Measurements from ENCODE around the gene PXDN.

PXDN gene

DNA sequence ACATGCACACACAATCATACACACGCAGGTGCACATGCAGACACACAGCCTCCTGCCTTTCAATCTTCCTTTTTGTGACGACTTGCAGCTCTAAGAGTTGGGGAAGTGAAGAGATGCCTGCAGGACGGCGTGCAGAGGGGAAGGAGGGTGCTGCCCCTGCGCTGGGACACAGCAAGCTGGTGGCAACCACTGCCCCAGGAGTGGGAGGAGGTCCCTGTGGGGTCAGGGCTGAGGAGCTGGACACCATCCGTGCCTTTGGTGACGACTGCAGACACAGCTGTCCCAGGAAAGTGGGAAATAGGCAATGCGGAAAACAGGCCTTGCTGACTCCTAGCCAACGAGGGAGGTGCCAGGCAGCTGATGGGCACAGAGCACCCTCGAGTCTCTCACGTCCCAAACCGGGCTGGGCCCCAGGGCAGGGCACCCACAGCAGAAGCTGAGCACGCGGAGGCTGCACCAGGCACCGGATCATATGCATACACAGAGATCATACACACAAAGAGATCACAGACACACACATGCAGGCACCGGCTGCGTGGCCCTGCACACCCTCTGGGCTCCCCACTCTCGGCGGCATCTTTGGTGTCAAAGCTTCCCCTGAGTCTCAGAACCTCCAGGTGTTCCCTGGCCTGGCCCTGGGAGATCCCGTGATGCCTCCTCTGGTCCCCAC is 146.1 kb downstream of the PXDN start:
- TF ChIP-seq, protein P1, sequence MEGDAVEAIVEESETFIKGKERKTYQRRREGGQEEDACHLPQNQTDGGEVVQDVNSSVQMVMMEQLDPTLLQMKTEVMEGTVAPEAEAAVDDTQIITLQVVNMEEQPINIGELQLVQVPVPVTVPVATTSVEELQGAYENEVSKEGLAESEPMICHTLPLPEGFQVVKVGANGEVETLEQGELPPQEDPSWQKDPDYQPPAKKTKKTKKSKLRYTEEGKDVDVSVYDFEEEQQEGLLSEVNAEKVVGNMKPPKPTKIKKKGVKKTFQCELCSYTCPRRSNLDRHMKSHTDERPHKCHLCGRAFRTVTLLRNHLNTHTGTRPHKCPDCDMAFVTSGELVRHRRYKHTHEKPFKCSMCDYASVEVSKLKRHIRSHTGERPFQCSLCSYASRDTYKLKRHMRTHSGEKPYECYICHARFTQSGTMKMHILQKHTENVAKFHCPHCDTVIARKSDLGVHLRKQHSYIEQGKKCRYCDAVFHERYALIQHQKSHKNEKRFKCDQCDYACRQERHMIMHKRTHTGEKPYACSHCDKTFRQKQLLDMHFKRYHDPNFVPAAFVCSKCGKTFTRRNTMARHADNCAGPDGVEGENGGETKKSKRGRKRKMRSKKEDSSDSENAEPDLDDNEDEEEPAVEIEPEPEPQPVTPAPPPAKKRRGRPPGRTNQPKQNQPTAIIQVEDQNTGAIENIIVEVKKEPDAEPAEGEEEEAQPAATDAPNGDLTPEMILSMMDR (IDR thresholded peaks at IDR 0.05; ENCODE audit: low read length), result no peak
- no peak for TF ChIP-seq EZH2 (optimal IDR thresholded peaks at IDR 0.05; ENCODE audit: low read depth, low read length)
- TF ChIP-seq EZH2phosphoT487 (IDR thresholded peaks at IDR 0.05; ENCODE audit: low read length), result no peak
- Histone ChIP-seq H3K9me2 (replicated peaks; ENCODE audit: insufficient read depth, low read length) (no peaks in the 10 kb centered on the region), H3F3A (ENCODE audit: insufficient read depth, low read length) (no peaks in the 10 kb centered on the region), H3K27me3 (replicated peaks; ENCODE audit: insufficient read depth, low read length) (no peaks in the 10 kb centered on the region), H3K79me2 (ENCODE audit: low read length) (no peaks in the 10 kb centered on the region), H4K20me1 (ENCODE audit: insufficient read depth, low read length) (no peaks in the 10 kb centered on the region), H3K4me3 (ENCODE audit: low read length) (no peak overlapping the region), H3K36me3 (replicated peaks; ENCODE audit: insufficient read depth, low read length) (no peaks in the 10 kb centered on the region), H3K9ac (ENCODE audit: low read length) (no peak overlapping the region), H3K4me2 (ENCODE audit: low read depth, low read length) (no peak overlapping the region), H3K4me1 (ENCODE audit: low read length) (no peaks in the 10 kb centered on the region), H3K9me3 (replicated peaks; ENCODE audit: insufficient read depth, low read length) (no peaks in the 10 kb centered on the region), H2AFZ (ENCODE audit: low read length) (no peak overlapping the region), H3K27ac (ENCODE audit: low read length) (no peak overlapping the region)
- no peak for DNase-seq

DNA sequence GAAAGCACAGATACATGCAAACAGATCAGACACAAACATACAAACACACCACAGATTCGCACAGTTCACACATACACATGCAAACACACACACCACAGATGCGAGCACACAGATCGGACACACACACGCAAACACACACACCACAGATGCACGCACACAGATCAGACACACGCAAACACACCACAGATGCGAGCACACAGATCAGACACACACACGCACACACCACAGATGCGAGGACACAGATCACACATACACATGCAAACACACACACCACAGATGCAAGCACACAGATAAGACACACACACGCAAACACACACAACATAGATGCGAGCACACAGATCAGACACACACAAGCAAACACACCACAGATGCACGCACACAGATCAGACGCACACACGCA is 149.0 kb downstream of the PXDN start:
- Histone ChIP-seq H3K9me3 (replicated peaks; ENCODE audit: insufficient read depth, low read length) (no peaks in the 10 kb centered on the region), H3K9ac (ENCODE audit: low read length) (no peak overlapping the region), H3K79me2 (ENCODE audit: low read length) (no peaks in the 10 kb centered on the region), H3K27me3 (replicated peaks; ENCODE audit: insufficient read depth, low read length) (no peaks in the 10 kb centered on the region), H3K4me2 (ENCODE audit: low read depth, low read length) (no peak overlapping the region), H3K4me3 (ENCODE audit: low read length) (no peak overlapping the region), H3K36me3 (replicated peaks; ENCODE audit: insufficient read depth, low read length) (no peaks in the 10 kb centered on the region), H3K9me2 (replicated peaks; ENCODE audit: insufficient read depth, low read length) (no peaks in the 10 kb centered on the region), H2AFZ (ENCODE audit: low read length) (no peak overlapping the region), H4K20me1 (ENCODE audit: insufficient read depth, low read length) (no peaks in the 10 kb centered on the region), H3K27ac (ENCODE audit: low read length) (no peak overlapping the region), H3K4me1 (ENCODE audit: low read length) (no peaks in the 10 kb centered on the region), H3F3A (ENCODE audit: insufficient read depth, low read length) (no peaks in the 10 kb centered on the region)
- no peak for DNase-seq
- TF ChIP-seq EZH2phosphoT487 (IDR thresholded peaks at IDR 0.05; ENCODE audit: low read length) (no peak), EZH2 (optimal IDR thresholded peaks at IDR 0.05; ENCODE audit: low read depth, low read length) (no peak)
- TF ChIP-seq, protein P1 (IDR thresholded peaks at IDR 0.05; ENCODE audit: low read length), result no peak

DNA sequence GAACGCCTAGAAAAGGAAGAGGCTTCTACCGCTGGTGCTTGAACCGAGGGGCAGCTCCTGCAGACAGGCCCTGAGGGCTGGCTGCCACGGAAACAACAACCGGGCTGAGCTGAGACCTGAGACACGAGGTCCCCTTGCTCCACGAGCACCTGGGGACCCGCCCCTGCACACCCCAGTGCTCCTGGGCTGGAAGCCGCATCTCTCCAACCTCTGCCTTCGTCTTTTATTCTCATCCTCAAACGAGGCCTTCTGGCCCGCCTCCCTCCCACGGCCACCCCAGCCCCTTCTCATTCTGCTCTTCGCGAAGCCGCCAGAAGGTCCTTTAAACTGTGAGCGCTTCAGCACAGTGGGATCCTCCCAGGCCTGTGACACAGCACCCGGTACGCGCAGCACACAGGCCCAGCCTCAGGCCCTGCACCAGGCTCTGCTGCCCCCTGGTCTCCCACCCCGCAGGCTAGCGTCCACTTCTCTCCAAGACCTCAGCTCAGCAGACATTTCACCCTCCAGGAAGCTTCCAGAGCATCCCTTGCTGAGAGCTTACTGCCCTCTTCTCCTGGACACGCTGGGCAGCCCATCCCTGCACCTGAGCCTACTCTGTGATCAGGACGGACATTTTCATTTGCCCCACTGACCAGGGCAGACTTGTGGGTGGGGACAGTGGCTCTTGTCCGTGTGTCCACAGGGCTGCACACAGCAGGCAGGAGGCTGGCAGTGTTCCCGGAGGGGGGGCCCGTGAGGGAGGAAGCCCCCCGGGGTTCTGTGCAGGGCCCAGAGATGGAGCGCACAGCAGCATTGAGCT is 149.7 kb downstream of the PXDN start:
- Histone ChIP-seq H3K27ac (ENCODE audit: low read length) (no peak overlapping the region), H3K9me3 (replicated peaks; ENCODE audit: insufficient read depth, low read length) (no peaks in the 10 kb centered on the region), H3K36me3 (replicated peaks; ENCODE audit: insufficient read depth, low read length) (no peaks in the 10 kb centered on the region), H3K4me3 (ENCODE audit: low read length) (no peak overlapping the region), H3K79me2 (ENCODE audit: low read length) (no peaks in the 10 kb centered on the region), H3K9me2 (replicated peaks; ENCODE audit: insufficient read depth, low read length) (no peaks in the 10 kb centered on the region), H2AFZ (ENCODE audit: low read length) (no peak overlapping the region), H3K4me2 (ENCODE audit: low read depth, low read length) (no peak overlapping the region), H3K4me1 (ENCODE audit: low read length) (no peaks in the 10 kb centered on the region), H4K20me1 (ENCODE audit: insufficient read depth, low read length) (no peaks in the 10 kb centered on the region), H3F3A (ENCODE audit: insufficient read depth, low read length) (no peaks in the 10 kb centered on the region), H3K27me3 (replicated peaks; ENCODE audit: insufficient read depth, low read length) (no peaks in the 10 kb centered on the region), H3K9ac (ENCODE audit: low read length) (no peak overlapping the region)
- TF ChIP-seq, protein P1 (IDR thresholded peaks at IDR 0.05; ENCODE audit: low read length), result no peak
- TF ChIP-seq EZH2phosphoT487 (IDR thresholded peaks at IDR 0.05; ENCODE audit: low read length), result no peak
- no peak for TF ChIP-seq EZH2 (optimal IDR thresholded peaks at IDR 0.05; ENCODE audit: low read depth, low read length)
- no peak for DNase-seq

Measured in MM.1S (cell line).